ENCODE results near the gene AUTS2.

GRCh38 chr7:70313271-70313670 is 715.0 kb downstream of the AUTS2 start:
- TF ChIP-seq SUZ12 (IDR thresholded peaks at IDR 0.05; ENCODE audit: extremely low read depth, insufficient read depth, insufficient read length) = no peak
- no peak for TF ChIP-seq ZNF274 (IDR thresholded peaks at IDR 0.05; ENCODE audit: low read depth, low read length)
